GM19023 (cell line): ENCODE results near the gene PLXDC2.

ENCODE experiments used
- ATAC-seq: cut with Tn5 transposase; IDR thresholded peaks from one replicate; pipeline ENCODE4 v1.9.1; 2021; ENCODE audit warnings: mild to moderate bottlenecking, moderate library complexity; ENCODE audit not compliant: unreplicated experiment

The PLXDC2 gene

DNA sequence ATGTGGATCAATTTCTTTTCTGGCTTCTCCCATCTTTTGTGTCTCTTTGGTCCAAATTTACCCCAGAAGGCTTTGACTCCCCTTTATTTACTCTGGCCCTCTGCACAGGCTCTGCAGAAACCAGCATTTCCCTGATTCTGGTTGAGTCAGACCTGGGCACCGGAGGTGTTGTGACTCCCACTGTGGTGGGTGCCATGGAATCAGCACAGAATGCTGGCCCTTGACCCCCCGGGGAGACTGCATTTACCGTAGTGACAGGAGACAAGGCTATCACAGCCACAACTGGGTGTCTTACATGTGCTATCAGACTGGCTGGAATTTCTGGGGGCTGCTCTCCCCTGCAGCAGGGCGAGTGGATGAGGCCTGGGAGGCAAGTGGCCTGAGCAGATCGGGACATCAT is 37.6 kb downstream of the PLXDC2 start:
- no peak for ATAC-seq

DNA sequence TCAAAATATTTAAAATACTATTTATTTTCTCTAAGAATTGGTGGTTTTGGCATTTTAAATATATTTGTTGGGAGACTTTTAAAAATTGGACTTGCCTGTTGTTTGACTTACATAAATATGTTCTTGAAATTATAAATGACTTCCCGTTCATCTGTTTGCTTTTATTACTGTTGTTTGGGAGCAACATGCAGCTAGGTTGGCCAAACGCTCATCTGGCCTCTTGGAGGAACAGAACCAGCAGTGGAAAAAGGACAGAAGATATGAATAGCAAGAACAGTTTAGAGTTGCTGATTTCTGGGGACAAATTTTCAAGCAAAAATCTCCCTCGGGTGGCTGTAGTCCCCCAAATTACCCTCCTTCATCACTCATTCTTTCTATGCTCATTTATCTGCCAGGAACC is 41.6 kb downstream of the PLXDC2 start:
- no peak for ATAC-seq

GRCh38 chr10:19860107-19860506 is 43.9 kb downstream of the PLXDC2 start:
- ATAC-seq: no peak

DNA sequence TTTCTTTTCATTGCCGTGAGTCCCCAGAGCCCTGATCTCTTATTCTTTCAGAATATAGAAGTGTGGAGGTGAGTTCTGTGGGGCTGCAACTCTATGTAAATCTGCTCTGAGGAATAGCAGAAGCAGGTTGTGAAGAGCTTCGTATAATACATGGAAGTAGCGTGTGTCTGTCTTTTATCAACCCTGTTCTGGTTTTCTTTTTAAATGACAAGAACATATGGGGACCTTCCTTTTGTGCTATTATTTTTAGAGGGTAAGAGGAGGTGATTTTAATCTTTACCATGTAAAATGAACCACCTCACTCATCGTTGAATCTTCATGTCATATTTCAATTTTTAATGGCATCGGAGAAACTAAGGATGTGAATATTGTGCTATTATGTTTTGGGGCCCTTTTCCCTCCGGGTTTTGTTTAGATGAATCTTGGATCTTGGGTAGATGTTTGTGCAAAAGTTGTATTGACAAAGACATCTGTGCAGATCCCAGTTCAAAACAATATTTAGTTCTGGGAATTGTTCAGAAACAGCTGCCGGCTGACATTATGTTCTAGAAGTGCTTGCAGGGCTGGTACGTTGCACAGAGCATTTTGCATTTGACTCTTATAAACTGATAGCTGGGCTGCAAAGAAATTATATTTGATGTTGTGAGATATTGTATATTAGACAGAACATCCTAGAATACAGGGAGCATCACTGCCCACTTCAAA is 46.7 kb downstream of the PLXDC2 start:
- no peak for ATAC-seq

DNA sequence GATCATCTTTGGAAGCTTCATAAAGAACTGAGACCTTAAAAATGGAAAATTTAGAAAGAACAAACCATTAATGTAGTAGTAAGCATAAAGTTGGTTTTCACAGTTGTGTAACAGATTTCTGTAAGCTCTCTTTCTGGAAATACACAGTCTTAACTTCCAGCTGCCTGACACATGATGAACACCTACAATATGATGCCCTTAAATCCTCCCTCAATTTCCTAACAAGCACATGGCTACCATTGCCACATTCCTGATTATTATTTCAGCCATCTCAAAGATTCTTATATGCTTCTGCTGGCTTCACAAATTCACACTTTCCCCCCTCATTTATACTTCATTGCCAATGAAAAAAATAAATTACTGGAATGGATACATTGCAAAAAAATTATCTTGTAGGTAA is 49.4 kb downstream of the PLXDC2 start:
- no peak for ATAC-seq

DNA sequence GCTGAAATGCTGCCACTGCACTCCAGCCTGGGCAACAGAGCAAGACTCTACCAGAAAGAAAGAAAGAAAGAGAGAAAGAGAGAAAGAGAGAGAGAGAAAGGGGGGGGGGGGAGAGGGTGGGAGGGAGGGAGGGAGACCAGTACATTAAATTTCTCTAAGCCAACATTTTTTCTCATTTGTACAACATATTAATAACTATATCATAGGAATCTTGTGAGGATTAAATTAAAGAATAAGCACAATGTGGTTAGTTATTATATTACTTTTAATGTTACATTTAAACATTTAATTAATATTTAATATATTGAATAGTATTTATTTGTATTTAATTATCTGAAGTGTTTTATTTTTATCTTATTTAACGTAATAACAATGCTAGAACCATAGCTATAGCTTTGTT is 53.1 kb downstream of the PLXDC2 start:
- ATAC-seq: no peak

GRCh38 chr10:19872504-19873271 is 56.5 kb downstream of the PLXDC2 start:
- ATAC-seq: no peak

GRCh38 chr10:19874190-19874589 is 58.0 kb downstream of the PLXDC2 start:
- ATAC-seq: no peak

GRCh38 chr10:19874791-19875190 is 58.6 kb downstream of the PLXDC2 start:
- no peak for ATAC-seq

DNA sequence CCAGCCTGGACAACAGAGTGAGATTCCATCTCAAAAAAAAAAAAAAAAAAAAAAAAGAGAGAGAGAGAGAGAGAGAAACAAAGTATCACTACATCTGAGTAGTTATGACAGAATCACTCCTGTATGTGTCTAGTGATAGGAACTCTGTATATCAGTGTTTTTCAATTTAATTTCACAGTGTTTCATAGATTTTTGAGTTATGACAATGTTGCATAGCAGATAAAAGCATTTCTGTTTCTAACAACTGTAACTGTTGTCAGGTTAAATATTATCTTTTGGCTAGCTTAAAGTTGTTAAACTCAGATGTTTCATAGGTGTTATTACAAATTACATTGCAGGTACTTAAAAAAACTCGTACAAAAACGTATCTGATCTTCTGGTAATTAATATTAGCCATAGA is 60.3 kb downstream of the PLXDC2 start:
- ATAC-seq: no peak

GRCh38 chr10:19877466-19878255 is 61.4 kb downstream of the PLXDC2 start:
- no peak for ATAC-seq

DNA sequence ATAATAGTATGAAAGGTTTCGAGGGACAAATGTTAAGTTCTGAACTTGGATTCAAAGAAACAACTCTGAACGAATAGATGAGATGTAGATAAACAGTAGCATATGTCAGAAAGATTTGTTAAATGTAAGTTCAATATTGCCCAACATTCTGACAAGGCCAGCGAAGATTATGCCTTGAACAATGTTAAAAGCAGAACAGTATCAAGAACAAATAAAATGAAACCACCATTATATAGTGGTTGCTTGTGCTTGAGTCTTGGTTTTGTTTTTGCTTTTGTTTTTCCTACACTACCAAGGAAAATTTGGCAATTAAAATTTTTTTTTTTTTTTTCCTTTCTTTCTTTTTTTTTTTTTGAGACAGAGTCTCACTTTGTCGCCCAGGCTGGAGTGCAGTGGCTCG is 66.4 kb downstream of the PLXDC2 start:
- no peak for ATAC-seq

GRCh38 chr10:19888061-19888660 is 71.9 kb downstream of the PLXDC2 start:
- ATAC-seq: no peak

DNA sequence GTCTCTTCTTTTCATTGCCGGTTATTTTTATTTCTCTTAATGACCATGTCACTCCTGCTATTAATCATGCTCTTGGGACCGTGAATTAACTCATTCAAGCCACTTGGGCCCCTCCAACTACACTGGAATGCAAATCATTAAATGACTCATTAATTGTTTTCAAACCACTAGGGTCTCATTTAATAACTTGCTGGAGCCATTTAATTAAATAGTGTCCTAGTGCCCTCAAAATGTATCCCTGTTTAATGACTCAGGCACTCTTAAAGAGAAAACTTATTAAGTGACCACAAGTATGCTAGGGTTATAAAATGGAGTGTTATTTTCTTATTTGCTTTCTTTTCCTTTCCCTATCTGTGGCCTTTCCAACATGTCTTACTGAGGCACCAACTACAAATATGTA is 73.0 kb downstream of the PLXDC2 start:
- ATAC-seq: no peak

DNA sequence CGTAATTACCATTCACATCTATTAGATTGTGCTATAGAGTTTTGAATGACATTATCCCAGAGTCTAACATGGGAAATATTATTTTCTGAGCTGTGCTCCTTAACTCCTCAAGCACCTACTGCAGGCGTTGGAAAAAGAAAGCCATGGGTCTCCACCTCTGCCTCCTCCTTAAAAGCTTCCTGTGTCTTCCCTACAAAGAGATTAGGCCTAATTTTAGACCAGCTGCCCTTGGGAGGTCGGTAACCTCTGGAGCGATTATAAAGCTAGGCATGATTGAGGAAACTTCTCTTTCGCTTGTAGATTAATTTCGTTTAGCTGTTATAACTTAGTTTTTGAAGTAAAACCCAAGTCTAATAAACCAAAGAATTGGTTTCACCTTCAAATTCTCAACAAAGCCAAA is 75.2 kb downstream of the PLXDC2 start:
- ATAC-seq: no peak

- ATAC-seq: no peak
These were observed 76.0 kb downstream of the PLXDC2 start for GRCh38 chr10:19892270-19892669.

- ATAC-seq: no peak
These were observed 76.4 kb downstream of the PLXDC2 start for GRCh38 chr10:19892677-19893076.

- no peak for ATAC-seq
These were observed 79.3 kb downstream of the PLXDC2 start for GRCh38 chr10:19895500-19895899.

GRCh38 chr10:19902456-19902855 is 86.2 kb downstream of the PLXDC2 start:
- no peak for ATAC-seq

DNA sequence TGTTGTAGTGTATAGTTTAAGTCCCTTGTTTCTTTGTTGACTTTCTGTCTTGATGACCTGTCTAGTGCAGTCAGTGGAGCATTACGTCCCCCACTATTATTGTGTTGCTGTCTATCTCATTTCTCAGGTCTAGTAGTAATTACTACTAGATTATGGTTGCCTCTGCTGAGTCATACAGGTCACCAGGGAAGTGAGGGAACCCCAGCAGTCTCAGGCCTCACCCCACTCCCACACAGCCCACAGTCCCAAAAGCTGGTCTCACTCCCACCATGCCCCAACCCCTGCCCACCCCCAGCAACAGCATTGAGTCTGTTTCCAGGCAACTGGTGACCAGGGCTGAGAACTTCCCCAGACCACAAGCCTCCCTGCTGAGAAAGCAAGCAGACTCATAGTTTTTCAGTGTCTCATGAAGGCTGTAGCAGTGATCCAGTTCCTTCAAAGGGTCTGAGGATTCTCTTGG is 88.0 kb downstream of the PLXDC2 start:
- peak; percentile 88 for ATAC-seq

GRCh38 chr10:19906108-19906791 is 90.0 kb downstream of the PLXDC2 start:
- ATAC-seq: no peak
